GM18508 (cell line): ENCODE measurements around the gene MEX3A.
"Not testable (repeated sequence)": the region's sequence is repeated elsewhere in the genome, so short reads cannot be mapped to it uniquely, and the experiment has no call there.

Experiments
- ATAC-seq: cut with Tn5 transposase; IDR thresholded peaks from one replicate; pipeline ENCODE4 v1.9.1; 2021; ENCODE audit warnings: moderate number of reproducible peaks; ENCODE audit not compliant: insufficient read depth, unreplicated experiment

The MEX3A gene

GRCh38 chr1:156082309-156083091, at the start of gene MEX3A:
MEX3A (minus strand) TSS chr1:156082465; CDS start chr1:156081998, 467 bp downstream.
- no peak for ATAC-seq

GRCh38 chr1:156130578-156130942, 48.3 kb upstream of the MEX3A start:
- ATAC-seq, result no peak

- no peak for ATAC-seq
Measured at GRCh38 chr1:156129687-156130577, 47.7 kb upstream of the MEX3A start.

- ATAC-seq, result no peak
Measured at GRCh38 chr1:156128654-156129597, 46.7 kb upstream of the MEX3A start.

- ATAC-seq, result no peak
Measured at GRCh38 chr1:156128308-156128653, 46.0 kb upstream of the MEX3A start.

GRCh38 chr1:156126630-156127534, 44.6 kb upstream of the MEX3A start:
- no peak for ATAC-seq

GRCh38 chr1:156126043-156126629, 43.9 kb upstream of the MEX3A start:
- ATAC-seq, result no peak

- not testable (repeated sequence) for ATAC-seq
Measured at GRCh38 chr1:156125544-156125943, 43.3 kb upstream of the MEX3A start.

- no peak for ATAC-seq
Measured at GRCh38 chr1:156124557-156125483, 42.6 kb upstream of the MEX3A start.

GRCh38 chr1:156123356-156124196, 41.3 kb upstream of the MEX3A start:
- no peak for ATAC-seq

- ATAC-seq, result no peak
Measured at GRCh38 chr1:156122519-156123355, 40.5 kb upstream of the MEX3A start.

GRCh38 chr1:156122086-156122485, 39.8 kb upstream of the MEX3A start:
- ATAC-seq, result no peak

- ATAC-seq, result no peak
Measured at GRCh38 chr1:156121457-156121856, 39.2 kb upstream of the MEX3A start.

GRCh38 chr1:156121005-156121404, 38.7 kb upstream of the MEX3A start:
- not testable (repeated sequence) for ATAC-seq

- no peak for ATAC-seq
Measured at GRCh38 chr1:156120318-156120717, 38.1 kb upstream of the MEX3A start.

- no peak for ATAC-seq
Measured at GRCh38 chr1:156119503-156120209, 37.4 kb upstream of the MEX3A start.
